ENCODE results near the gene MARK1. TPM values are rescaled to one million over a fixed set of nuclear protein-coding genes. Genes with fewer than 3 reads are reported as not detected.

MARK1 gene
- total RNA-seq, 1 donor, result 0.72 TPM

- Histone ChIP-seq H3K4me2 (ENCODE audit: insufficient read depth, low read length) (no peak overlapping the region), H4K20me1 (ENCODE audit: insufficient read depth, low read length) (no peaks in the 10 kb centered on the region), H3K4me3 (ENCODE audit: insufficient read depth, low read length) (no peak overlapping the region), H3K36me3 (ENCODE audit: insufficient read depth, low read length) (no peaks in the 10 kb centered on the region), H3K9me3 (ENCODE audit: low read depth, low read length) (no peaks in the 10 kb centered on the region), H2AFZ (ENCODE audit: low read length) (no peak overlapping the region), H3K79me2 (ENCODE audit: insufficient read depth, low read length) (no peaks in the 10 kb centered on the region), H3K27ac (ENCODE audit: low read depth, low read length) (no peak overlapping the region), H3K27me3 (ENCODE audit: insufficient read depth, low read length) (peaks cover 33% of the 10 kb centered on the region), H3K4me1 (ENCODE audit: insufficient read depth, low read length) (peaks cover 1% of the 10 kb centered on the region)
- TF ChIP-seq CTCF (IDR thresholded peaks at IDR 0.05; ENCODE audit: extremely low read depth, low read depth, low read length), result no peak
- DNase-seq (ENCODE audit: insufficient read length, low spot score, missing footprints), result no peak
Measured at GRCh38 chr1:220694866-220695382, 167.0 kb downstream of the MARK1 start.

- H3K4me2 ChIP-seq (ENCODE audit: insufficient read depth, low read length), result no peak overlapping the region
- no peak for TF ChIP-seq CTCF (IDR thresholded peaks at IDR 0.05; ENCODE audit: extremely low read depth, low read depth, low read length)
- H4K20me1 ChIP-seq (ENCODE audit: insufficient read depth, low read length), result no peaks in the 10 kb centered on the region
- peaks cover 33% of the 10 kb centered on the region for H3K27me3 ChIP-seq (ENCODE audit: insufficient read depth, low read length)
- no peak for DNase-seq (ENCODE audit: insufficient read length, low spot score, missing footprints)
- H3K79me2 ChIP-seq (ENCODE audit: insufficient read depth, low read length), result no peaks in the 10 kb centered on the region
- no peak overlapping the region for H2AFZ ChIP-seq (ENCODE audit: low read length)
- H3K36me3 ChIP-seq (ENCODE audit: insufficient read depth, low read length), result no peaks in the 10 kb centered on the region
- H3K4me1 ChIP-seq (ENCODE audit: insufficient read depth, low read length), result no peaks in the 10 kb centered on the region
- H3K27ac ChIP-seq (ENCODE audit: low read depth, low read length), result no peak overlapping the region
- no peak overlapping the region for H3K4me3 ChIP-seq (ENCODE audit: insufficient read depth, low read length)
- no peaks in the 10 kb centered on the region for H3K9me3 ChIP-seq (ENCODE audit: low read depth, low read length)
Measured at GRCh38 chr1:220695426-220695825, 167.5 kb downstream of the MARK1 start.

GRCh38 chr1:220696226-220696862 lies 168.4 kb downstream of the MARK1 start:
- Histone ChIP-seq H4K20me1 (ENCODE audit: insufficient read depth, low read length) (no peaks in the 10 kb centered on the region), H3K4me1 (ENCODE audit: insufficient read depth, low read length) (no peaks in the 10 kb centered on the region), H3K9me3 (ENCODE audit: low read depth, low read length) (no peaks in the 10 kb centered on the region), H3K4me2 (ENCODE audit: insufficient read depth, low read length) (no peak overlapping the region), H3K36me3 (ENCODE audit: insufficient read depth, low read length) (no peaks in the 10 kb centered on the region), H3K79me2 (ENCODE audit: insufficient read depth, low read length) (no peaks in the 10 kb centered on the region), H3K27ac (ENCODE audit: low read depth, low read length) (no peak overlapping the region), H3K27me3 (ENCODE audit: insufficient read depth, low read length) (peaks cover 25% of the 10 kb centered on the region), H3K4me3 (ENCODE audit: insufficient read depth, low read length) (no peak overlapping the region), H2AFZ (ENCODE audit: low read length) (no peak overlapping the region)
- no peak for DNase-seq (ENCODE audit: insufficient read length, low spot score, missing footprints)
- TF ChIP-seq CTCF (IDR thresholded peaks at IDR 0.05; ENCODE audit: extremely low read depth, low read depth, low read length), result no peak

GRCh38 chr1:220696863-220697231 lies 168.9 kb downstream of the MARK1 start:
- Histone ChIP-seq H3K27me3 (ENCODE audit: insufficient read depth, low read length) (peaks cover 24% of the 10 kb centered on the region), H2AFZ (ENCODE audit: low read length) (no peak overlapping the region), H4K20me1 (ENCODE audit: insufficient read depth, low read length) (no peaks in the 10 kb centered on the region), H3K4me1 (ENCODE audit: insufficient read depth, low read length) (no peaks in the 10 kb centered on the region), H3K4me3 (ENCODE audit: insufficient read depth, low read length) (no peak overlapping the region), H3K27ac (ENCODE audit: low read depth, low read length) (no peak overlapping the region), H3K4me2 (ENCODE audit: insufficient read depth, low read length) (no peak overlapping the region), H3K36me3 (ENCODE audit: insufficient read depth, low read length) (no peaks in the 10 kb centered on the region), H3K9me3 (ENCODE audit: low read depth, low read length) (no peaks in the 10 kb centered on the region), H3K79me2 (ENCODE audit: insufficient read depth, low read length) (no peaks in the 10 kb centered on the region)
- TF ChIP-seq CTCF (IDR thresholded peaks at IDR 0.05; ENCODE audit: extremely low read depth, low read depth, low read length), result no peak
- peak; percentile 82 for DNase-seq (ENCODE audit: insufficient read length, low spot score, missing footprints)

Measured in osteoblast (primary cell).